SK-N-SH (cell line): ENCODE results near the gene ETF1. TPM values are rescaled to one million over a fixed set of nuclear protein-coding genes. Genes with fewer than 3 reads are reported as not detected.

Experiments
- CTCF ChIA-PET: fragments of 300-600, 350-600 bp; formaldehyde crosslinking; extraction: SDS; loops from one replicate; lab custom pipeline; 2021; lab: Yijun Ruan, JAX
- POLR2A ChIA-PET: fragments of 350-600 bp; sonication (Branson Sonifier 250); formaldehyde crosslinking; extraction: SDS; loops from one replicate; lab custom pipeline; 2020; ENCODE audit warnings: antibody characterized with exemption, inconsistent platforms; lab: Yijun Ruan, JAX
- DNase-seq: peaks from one replicate; pipeline ENCODE4 v3.0.0; 2012
- H2AFZ ChIP-seq: fragments of 200-600 bp; sonication (generic); 2 replicates; pipeline ENCODE4 v1.8.1; 2016; ENCODE audit warnings: antibody characterized with exemption, mild to moderate bottlenecking, low read depth
- H3F3A ChIP-seq: fragments of 200-600 bp; sonication (generic); replicated peaks from 2 replicates; pipeline ENCODE3; 2016; ENCODE audit warnings: antibody characterized with exemption, mild to moderate bottlenecking; ENCODE audit not compliant: insufficient read depth
- H3K27ac ChIP-seq, 2 experiments: fragments of 200-500 bp in 1 of 2; fragments of 200-600 bp in 1 of 2; sonication (Bioruptor generic) in 1 of 2; sonication (generic), shearing (Covaris generic) in 1 of 2; 2 replicates each; pipeline versions ENCODE4 v1.5.1 to v1.6.1; 2014 to 2016; ENCODE audit warnings: low read depth in 2 of 2, inconsistent platforms in 1 of 2, low read length in 1 of 2, mild to moderate bottlenecking in 1 of 2, mixed read lengths in 1 of 2
- H3K27me3 ChIP-seq: fragments of 200-600 bp; sonication (generic), shearing (Covaris generic); 2 replicates; pipeline ENCODE4 v1.6.1; 2016; ENCODE audit warnings: mixed run types; ENCODE audit not compliant: insufficient read depth
- H3K36me3 ChIP-seq, 2 experiments: fragments of 200-500 bp in 1 of 2; fragments of 200-600 bp in 1 of 2; sonication (Bioruptor generic) in 1 of 2; sonication (generic) in 1 of 2; replicated peaks in 1 of 2; 2 replicates each; pipeline versions ENCODE3 to v1.5.1; 2014 to 2016; ENCODE audit warnings: low read length in 1 of 2, mild to moderate bottlenecking in 1 of 2; ENCODE audit not compliant: insufficient read depth in 2 of 2, control insufficient read depth in 1 of 2
- H3K4me1 ChIP-seq, 2 experiments: fragments of 200-500 bp in 1 of 2; fragments of 200-600 bp in 1 of 2; sonication (Bioruptor generic) in 1 of 2; sonication (generic), shearing (Covaris generic) in 1 of 2; 2 replicates each; pipeline versions ENCODE4 v1.5.1 to v1.6.1; 2014 to 2016; ENCODE audit warnings: low read depth in 1 of 2, low read length in 1 of 2, mixed run types in 1 of 2; ENCODE audit not compliant: insufficient read depth in 2 of 2, control insufficient read depth in 1 of 2
- H3K4me2 ChIP-seq: fragments of 200-600 bp; sonication (generic), shearing (Covaris generic); 2 replicates; pipeline ENCODE4 v1.6.1; 2017; ENCODE audit warnings: mixed run types
- H3K4me3 ChIP-seq, 2 experiments: fragments of 200-500 bp in 1 of 2; fragments of 200-600 bp in 1 of 2; sonication (Bioruptor generic) in 1 of 2; sonication (generic), shearing (Covaris generic) in 1 of 2; 2 replicates each; pipeline versions ENCODE4 v1.5.1 to v1.8.1; 2014 to 2016; ENCODE audit warnings: low read depth in 2 of 2, inconsistent platforms in 1 of 2, low read length in 1 of 2, mild to moderate bottlenecking in 1 of 2, mixed read lengths in 1 of 2, moderate library complexity in 1 of 2
- H3K79me2 ChIP-seq: fragments of 200-600 bp; sonication (generic); 2 replicates; pipeline ENCODE4 v1.8.1; 2017; ENCODE audit warnings: mild to moderate bottlenecking; ENCODE audit not compliant: insufficient read depth
- H3K9ac ChIP-seq: fragments of 200-600 bp; sonication (generic); 2 replicates; pipeline ENCODE4 v1.6.1; 2017; ENCODE audit warnings: mixed run types
- H3K9me2 ChIP-seq: fragments of 200-600 bp; sonication (generic); 2 replicates; pipeline ENCODE4 v1.6.1; 2017; ENCODE audit warnings: mixed run types
- H3K9me3 ChIP-seq: fragments of 200-600 bp; sonication (generic); 2 replicates; pipeline ENCODE4 v1.6.1; 2017; ENCODE audit warnings: mixed run types, mild to moderate bottlenecking, moderate library complexity
- H4K20me1 ChIP-seq: fragments of 200-600 bp; sonication (generic); 2 replicates; pipeline ENCODE4 v1.6.1; 2017; ENCODE audit warnings: mild to moderate bottlenecking, mixed run types; ENCODE audit not compliant: insufficient read depth
- CHD2 ChIP-seq: fragments of 150-350 bp; IDR thresholded peaks from 2 replicates; pipeline ENCODE4 v1.6.1; 2018; ENCODE audit warnings: low read length; ENCODE audit not compliant: partially characterized antibody
- ELF1 ChIP-seq: IDR thresholded peaks from 2 replicates; pipeline ENCODE4 v1.4.0; 2012
- EP300 ChIP-seq, 2 experiments: IDR thresholded peaks; 2 replicates each; pipeline versions ENCODE4 v1.4.0 to v1.6.1; 2012; ENCODE audit warnings: borderline replicate concordance in 1 of 2, low read depth in 1 of 2, low read length in 1 of 2
- EZH2phosphoT487 ChIP-seq: fragments of 200-600 bp; sonication (generic); IDR thresholded peaks from 2 replicates; pipeline ENCODE4 v1.6.1; 2017; ENCODE audit warnings: low read depth, mixed run types, mild to moderate bottlenecking, antibody characterized with exemption, moderate library complexity, borderline replicate concordance
- FOSL2 ChIP-seq: IDR thresholded peaks from 2 replicates; pipeline ENCODE4 v1.4.0; 2012; ENCODE audit warnings: low read depth, mild to moderate bottlenecking, moderate library complexity, borderline replicate concordance
- FOXM1 ChIP-seq: IDR thresholded peaks from 2 replicates; pipeline ENCODE4 v1.4.0; 2012; ENCODE audit warnings: low read depth, mild to moderate bottlenecking
- GABPA ChIP-seq: IDR thresholded peaks from 2 replicates; pipeline ENCODE4 v1.4.0; 2012; ENCODE audit warnings: low read depth, mild to moderate bottlenecking
- JUND ChIP-seq: IDR thresholded peaks from 2 replicates; pipeline ENCODE4 v1.4.0; 2012
- MXI1 ChIP-seq: IDR thresholded peaks from 2 replicates; pipeline ENCODE4 v1.6.1; 2012; ENCODE audit warnings: mild to moderate bottlenecking, low read depth, low read length, improper control_type of control experiment
- RAD21 ChIP-seq: IDR thresholded peaks from 2 replicates; pipeline ENCODE4 v1.6.1; 2012; ENCODE audit warnings: mild to moderate bottlenecking, low read length
- RFX5 ChIP-seq: IDR thresholded peaks from 2 replicates; pipeline ENCODE4 v1.6.1; 2012; ENCODE audit warnings: mild to moderate bottlenecking, improper control_type of control experiment, low read length
- TAF1 ChIP-seq: IDR thresholded peaks from 2 replicates; pipeline ENCODE4 v1.6.1; 2012; ENCODE audit warnings: low read depth, mild to moderate bottlenecking, low read length, moderate library complexity, borderline replicate concordance
- TCF12 ChIP-seq: IDR thresholded peaks from 2 replicates; pipeline ENCODE4 v1.4.0; 2012
- YY1 ChIP-seq: IDR thresholded peaks from 2 replicates; pipeline ENCODE4 v1.4.0; 2012; ENCODE audit warnings: low read depth, mild to moderate bottlenecking
- WGBS: methylation state at CpG from one replicate; pipeline ENCODE4 v1.1.6; 2017; ENCODE audit warnings: low lambda C conversion rate; 5-methylcytosine and 5-hydroxymethylcytosine counted together
- polyA plus RNA-seq, 3 experiments: library from polyadenylated mRNA; depleted of rRNA; stranded (reverse); fragments of >200 nt; gene quantifications; 2 replicates each; pipeline ENCODE4 v1.2.3, GENCODE V29; 2012
- TF ChIP-seq, protein P1 (sequence below): fragments of 150-350 bp; IDR thresholded peaks from 2 replicates; pipeline ENCODE4 v1.6.1; 2016; ENCODE audit warnings: mild to moderate bottlenecking, low read depth, low read length
- TF ChIP-seq, protein P2 (sequence below): fragments of 200-600 bp; sonication (generic); IDR thresholded peaks from 2 replicates; pipeline ENCODE4 v1.6.1; 2017; ENCODE audit warnings: antibody characterized with exemption, mild to moderate bottlenecking, moderate library complexity
- TF ChIP-seq, protein P3 (sequence below): fragments of 150-350 bp; IDR thresholded peaks from 2 replicates; pipeline ENCODE4 v1.6.1; 2017; ENCODE audit warnings: antibody characterized with exemption, low read length, low read depth, borderline replicate concordance
- TF ChIP-seq, protein P4 (sequence below): IDR thresholded peaks from 2 replicates; pipeline ENCODE4; 2012
- TF ChIP-seq, protein P5 (sequence below): IDR thresholded peaks from 2 replicates; pipeline ENCODE4 v1.4.0; 2012; ENCODE audit warnings: low read depth, borderline replicate concordance
- TF ChIP-seq, protein P6 (sequence below): IDR thresholded peaks from 2 replicates; pipeline ENCODE4 v1.4.0; 2012; ENCODE audit warnings: low read depth
- TF ChIP-seq, protein P7 (sequence below): IDR thresholded peaks from 2 replicates; pipeline ENCODE4 v1.4.0; 2012; ENCODE audit warnings: low read depth, borderline replicate concordance

ETF1 gene
- polyA plus RNA-seq, 1 of the 3 experiments (the other 2 are of a cell fraction): 36.7 TPM

DNA sequence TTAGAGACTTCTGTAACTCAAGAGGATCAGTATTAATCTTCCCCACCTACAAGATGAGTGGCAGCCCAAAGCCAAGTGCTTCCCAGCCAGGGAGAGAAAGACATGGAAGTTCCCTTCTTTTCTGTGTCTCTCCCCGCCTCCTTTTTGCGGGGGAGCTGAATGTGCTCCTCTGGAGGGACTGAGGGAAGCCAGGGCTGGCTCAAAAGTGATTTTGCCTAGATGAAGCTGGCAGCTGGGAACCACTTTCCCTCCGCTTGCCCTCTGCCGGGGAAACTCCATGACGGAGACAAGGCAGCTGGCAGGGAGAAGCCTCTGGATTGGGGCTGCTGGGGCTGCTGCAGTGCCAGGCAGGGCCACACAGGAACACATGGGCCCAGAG is 53.4 kb downstream of the ETF1 start:
- Histone ChIP-seq H3K27me3 (no peaks in the 10 kb centered on the region), H3F3A (peaks cover 5% of the 10 kb centered on the region), H3K4me2 (no peak overlapping the region), H4K20me1 (no peaks in the 10 kb centered on the region), H3K9me3 (no peaks in the 10 kb centered on the region), H3K4me3 (no peak overlapping the region), H3K9me2 (no peaks in the 10 kb centered on the region), H3K79me2 (no peaks in the 10 kb centered on the region), H3K4me1 (peaks cover 6 to 37% of the 10 kb centered on the region in 2 experiments; a peak in 2 of 4 replicates), H3K27ac (no peak overlapping the region), H3K36me3 (no peaks in the 10 kb centered on the region), H2AFZ (no peak overlapping the region), H3K9ac (no peak overlapping the region)
- CTCF ChIA-PET: interaction anchor here (1.0 to 1.5 kb wide), 6 partner anchors 14 to 40 kb away, joined by 3 to 6 read pairs (median 4); no protein-coding TSS in a partner anchor
- DNase-seq: no peak
- no peak for TF ChIP-seq TCF12
- no peak for TF ChIP-seq RFX5
- TF ChIP-seq, protein P1, sequence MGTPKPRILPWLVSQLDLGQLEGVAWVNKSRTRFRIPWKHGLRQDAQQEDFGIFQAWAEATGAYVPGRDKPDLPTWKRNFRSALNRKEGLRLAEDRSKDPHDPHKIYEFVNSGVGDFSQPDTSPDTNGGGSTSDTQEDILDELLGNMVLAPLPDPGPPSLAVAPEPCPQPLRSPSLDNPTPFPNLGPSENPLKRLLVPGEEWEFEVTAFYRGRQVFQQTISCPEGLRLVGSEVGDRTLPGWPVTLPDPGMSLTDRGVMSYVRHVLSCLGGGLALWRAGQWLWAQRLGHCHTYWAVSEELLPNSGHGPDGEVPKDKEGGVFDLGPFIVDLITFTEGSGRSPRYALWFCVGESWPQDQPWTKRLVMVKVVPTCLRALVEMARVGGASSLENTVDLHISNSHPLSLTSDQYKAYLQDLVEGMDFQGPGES: no peak
- no peak for TF ChIP-seq FOXM1
- TF ChIP-seq, protein P2, sequence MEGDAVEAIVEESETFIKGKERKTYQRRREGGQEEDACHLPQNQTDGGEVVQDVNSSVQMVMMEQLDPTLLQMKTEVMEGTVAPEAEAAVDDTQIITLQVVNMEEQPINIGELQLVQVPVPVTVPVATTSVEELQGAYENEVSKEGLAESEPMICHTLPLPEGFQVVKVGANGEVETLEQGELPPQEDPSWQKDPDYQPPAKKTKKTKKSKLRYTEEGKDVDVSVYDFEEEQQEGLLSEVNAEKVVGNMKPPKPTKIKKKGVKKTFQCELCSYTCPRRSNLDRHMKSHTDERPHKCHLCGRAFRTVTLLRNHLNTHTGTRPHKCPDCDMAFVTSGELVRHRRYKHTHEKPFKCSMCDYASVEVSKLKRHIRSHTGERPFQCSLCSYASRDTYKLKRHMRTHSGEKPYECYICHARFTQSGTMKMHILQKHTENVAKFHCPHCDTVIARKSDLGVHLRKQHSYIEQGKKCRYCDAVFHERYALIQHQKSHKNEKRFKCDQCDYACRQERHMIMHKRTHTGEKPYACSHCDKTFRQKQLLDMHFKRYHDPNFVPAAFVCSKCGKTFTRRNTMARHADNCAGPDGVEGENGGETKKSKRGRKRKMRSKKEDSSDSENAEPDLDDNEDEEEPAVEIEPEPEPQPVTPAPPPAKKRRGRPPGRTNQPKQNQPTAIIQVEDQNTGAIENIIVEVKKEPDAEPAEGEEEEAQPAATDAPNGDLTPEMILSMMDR: no peak
- TF ChIP-seq JUND: no peak
- no peak for TF ChIP-seq GABPA
- TF ChIP-seq, protein P3, sequence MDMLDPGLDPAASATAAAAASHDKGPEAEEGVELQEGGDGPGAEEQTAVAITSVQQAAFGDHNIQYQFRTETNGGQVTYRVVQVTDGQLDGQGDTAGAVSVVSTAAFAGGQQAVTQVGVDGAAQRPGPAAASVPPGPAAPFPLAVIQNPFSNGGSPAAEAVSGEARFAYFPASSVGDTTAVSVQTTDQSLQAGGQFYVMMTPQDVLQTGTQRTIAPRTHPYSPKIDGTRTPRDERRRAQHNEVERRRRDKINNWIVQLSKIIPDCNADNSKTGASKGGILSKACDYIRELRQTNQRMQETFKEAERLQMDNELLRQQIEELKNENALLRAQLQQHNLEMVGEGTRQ: no peak
- WGBS: 87% methylated on average over 5 of the region's 5 CpGs
- POLR2A ChIA-PET: interaction anchor here (1.7 kb wide), 1 partner anchor 24 kb away, joined by 9 read pairs; the partner anchor contains the start of gene EGR1

DNA sequence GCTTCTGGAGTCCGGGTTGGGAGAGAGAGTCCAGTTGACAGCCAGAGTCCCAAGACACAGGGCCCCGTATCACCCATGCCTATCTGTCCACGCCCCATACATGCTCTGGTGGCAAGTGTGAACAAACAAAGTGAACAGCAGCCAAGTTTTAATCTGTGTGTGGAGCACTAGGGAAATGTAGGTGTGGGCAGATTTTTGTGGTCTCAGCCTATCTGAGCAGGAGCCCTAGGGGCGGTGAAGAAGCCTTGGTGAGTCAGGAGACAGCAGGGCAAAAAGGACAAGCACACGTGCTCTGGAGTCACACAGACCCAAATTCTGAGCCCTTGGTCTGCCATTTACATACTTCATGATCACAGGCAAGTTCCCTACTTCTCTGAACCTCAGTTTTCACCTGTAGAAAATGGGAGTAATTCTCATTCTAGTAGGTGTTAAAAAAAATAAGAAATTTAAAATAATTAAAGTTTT is 54.5 kb downstream of the ETF1 start:
- H3F3A ChIP-seq: peaks cover 5% of the 10 kb centered on the region
- H4K20me1 ChIP-seq: no peaks in the 10 kb centered on the region
- H3K9ac ChIP-seq: no peak overlapping the region
- ChIA-PET POLR2A (no interaction called here), CTCF (interaction anchor here (3.0 kb wide), 1 partner anchor 15 kb away, joined by 11 read pairs; no protein-coding TSS in a partner anchor)
- 74% methylated on average over 5 of the region's 5 CpGs for WGBS
- H3K27ac ChIP-seq: no peak overlapping the region
- H2AFZ ChIP-seq: no peak overlapping the region
- no peaks in the 10 kb centered on the region for H3K79me2 ChIP-seq
- H3K9me2 ChIP-seq: no peaks in the 10 kb centered on the region
- DNase-seq: no peak
- H3K36me3 ChIP-seq: no peaks in the 10 kb centered on the region
- no peaks in the 10 kb centered on the region for H3K27me3 ChIP-seq
- no peaks in the 10 kb centered on the region for H3K9me3 ChIP-seq
- peaks cover 6 to 34% of the 10 kb centered on the region in 2 experiments; a peak in 2 of 4 replicates for H3K4me1 ChIP-seq
- H3K4me2 ChIP-seq: no peak overlapping the region
- no peak overlapping the region for H3K4me3 ChIP-seq
- no peak for TF ChIP-seq FOSL2
- TF ChIP-seq CHD2: no peak
- TF ChIP-seq MXI1: no peak
- no peak for TF ChIP-seq JUND
- TF ChIP-seq, protein P4, sequence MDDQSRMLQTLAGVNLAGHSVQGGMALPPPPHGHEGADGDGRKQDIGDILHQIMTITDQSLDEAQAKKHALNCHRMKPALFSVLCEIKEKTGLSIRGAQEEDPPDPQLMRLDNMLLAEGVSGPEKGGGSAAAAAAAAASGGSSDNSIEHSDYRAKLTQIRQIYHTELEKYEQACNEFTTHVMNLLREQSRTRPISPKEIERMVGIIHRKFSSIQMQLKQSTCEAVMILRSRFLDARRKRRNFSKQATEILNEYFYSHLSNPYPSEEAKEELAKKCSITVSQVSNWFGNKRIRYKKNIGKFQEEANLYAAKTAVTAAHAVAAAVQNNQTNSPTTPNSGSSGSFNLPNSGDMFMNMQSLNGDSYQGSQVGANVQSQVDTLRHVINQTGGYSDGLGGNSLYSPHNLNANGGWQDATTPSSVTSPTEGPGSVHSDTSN: no peak
- TF ChIP-seq EZH2phosphoT487: no peak
- TF ChIP-seq ELF1: no peak
- TF ChIP-seq, protein P5, sequence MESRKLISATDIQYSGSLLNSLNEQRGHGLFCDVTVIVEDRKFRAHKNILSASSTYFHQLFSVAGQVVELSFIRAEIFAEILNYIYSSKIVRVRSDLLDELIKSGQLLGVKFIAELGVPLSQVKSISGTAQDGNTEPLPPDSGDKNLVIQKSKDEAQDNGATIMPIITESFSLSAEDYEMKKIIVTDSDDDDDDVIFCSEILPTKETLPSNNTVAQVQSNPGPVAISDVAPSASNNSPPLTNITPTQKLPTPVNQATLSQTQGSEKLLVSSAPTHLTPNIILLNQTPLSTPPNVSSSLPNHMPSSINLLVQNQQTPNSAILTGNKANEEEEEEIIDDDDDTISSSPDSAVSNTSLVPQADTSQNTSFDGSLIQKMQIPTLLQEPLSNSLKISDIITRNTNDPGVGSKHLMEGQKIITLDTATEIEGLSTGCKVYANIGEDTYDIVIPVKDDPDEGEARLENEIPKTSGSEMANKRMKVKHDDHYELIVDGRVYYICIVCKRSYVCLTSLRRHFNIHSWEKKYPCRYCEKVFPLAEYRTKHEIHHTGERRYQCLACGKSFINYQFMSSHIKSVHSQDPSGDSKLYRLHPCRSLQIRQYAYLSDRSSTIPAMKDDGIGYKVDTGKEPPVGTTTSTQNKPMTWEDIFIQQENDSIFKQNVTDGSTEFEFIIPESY: no peak
- no peak for TF ChIP-seq FOXM1
- TF ChIP-seq RAD21: no peak
- TF ChIP-seq YY1: no peak
- no peak for TF ChIP-seq TAF1
- TF ChIP-seq, protein P6, sequence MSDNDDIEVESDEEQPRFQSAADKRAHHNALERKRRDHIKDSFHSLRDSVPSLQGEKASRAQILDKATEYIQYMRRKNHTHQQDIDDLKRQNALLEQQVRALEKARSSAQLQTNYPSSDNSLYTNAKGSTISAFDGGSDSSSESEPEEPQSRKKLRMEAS: no peak
- TF ChIP-seq, protein P7, sequence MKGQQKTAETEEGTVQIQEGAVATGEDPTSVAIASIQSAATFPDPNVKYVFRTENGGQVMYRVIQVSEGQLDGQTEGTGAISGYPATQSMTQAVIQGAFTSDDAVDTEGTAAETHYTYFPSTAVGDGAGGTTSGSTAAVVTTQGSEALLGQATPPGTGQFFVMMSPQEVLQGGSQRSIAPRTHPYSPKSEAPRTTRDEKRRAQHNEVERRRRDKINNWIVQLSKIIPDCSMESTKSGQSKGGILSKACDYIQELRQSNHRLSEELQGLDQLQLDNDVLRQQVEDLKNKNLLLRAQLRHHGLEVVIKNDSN: no peak
- no peak for TF ChIP-seq EP300 (IDR thresholded peaks at IDR 0.05; ENCODE audit: borderline replicate concordance in 1 of 2, low read depth in 1 of 2, low read length in 1 of 2)
